GM21528 (cell line): ENCODE data around the gene BUB3.
A peak's percentile ranks its signal among the peaks of the same experiment; 100 is the strongest.

Experiments used
- ATAC-seq: cut with Tn5 transposase; IDR thresholded peaks from one replicate; pipeline ENCODE4 v1.9.1; 2021; ENCODE audit warnings: mild to moderate bottlenecking, moderate library complexity; ENCODE audit not compliant: unreplicated experiment, low FRiP score

The BUB3 gene, protein sequence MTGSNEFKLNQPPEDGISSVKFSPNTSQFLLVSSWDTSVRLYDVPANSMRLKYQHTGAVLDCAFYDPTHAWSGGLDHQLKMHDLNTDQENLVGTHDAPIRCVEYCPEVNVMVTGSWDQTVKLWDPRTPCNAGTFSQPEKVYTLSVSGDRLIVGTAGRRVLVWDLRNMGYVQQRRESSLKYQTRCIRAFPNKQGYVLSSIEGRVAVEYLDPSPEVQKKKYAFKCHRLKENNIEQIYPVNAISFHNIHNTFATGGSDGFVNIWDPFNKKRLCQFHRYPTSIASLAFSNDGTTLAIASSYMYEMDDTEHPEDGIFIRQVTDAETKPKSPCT

DNA sequence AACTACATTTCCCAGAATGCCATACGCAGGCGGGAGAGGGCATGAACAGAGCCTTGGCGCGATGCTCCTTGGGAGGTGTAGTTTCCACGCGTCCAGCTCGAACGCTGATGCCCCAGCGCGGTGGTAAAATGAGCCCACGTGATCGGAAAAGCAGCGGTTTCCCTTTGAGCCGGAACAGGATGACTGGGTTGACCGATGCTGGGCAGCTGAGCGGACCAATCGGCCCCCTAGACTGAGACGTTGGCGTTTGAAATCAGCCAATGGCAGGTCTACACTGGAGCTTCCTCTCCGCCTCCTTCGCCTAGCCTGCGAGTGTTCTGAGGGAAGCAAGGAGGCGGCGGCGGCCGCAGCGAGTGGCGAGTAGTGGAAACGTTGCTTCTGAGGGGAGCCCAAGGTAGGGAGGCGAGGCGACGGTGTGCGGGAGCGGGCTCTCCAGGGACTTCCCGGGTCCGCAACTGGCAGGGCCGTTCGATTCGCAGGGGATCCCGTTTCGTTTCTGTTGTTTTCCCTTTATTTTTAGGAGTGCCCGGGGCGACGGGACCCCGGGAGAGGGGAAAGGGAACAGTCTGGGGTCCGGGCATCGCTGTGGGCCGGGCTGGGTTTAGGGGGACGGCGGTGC lies at the start of gene BUB3:
Gene BUB3 (plus strand): TSS at position 311 of the 619 bp plus-strand sequence. CDS start 516 bp downstream, outside the sequence.
- ATAC-seq: peak; percentile 95

DNA sequence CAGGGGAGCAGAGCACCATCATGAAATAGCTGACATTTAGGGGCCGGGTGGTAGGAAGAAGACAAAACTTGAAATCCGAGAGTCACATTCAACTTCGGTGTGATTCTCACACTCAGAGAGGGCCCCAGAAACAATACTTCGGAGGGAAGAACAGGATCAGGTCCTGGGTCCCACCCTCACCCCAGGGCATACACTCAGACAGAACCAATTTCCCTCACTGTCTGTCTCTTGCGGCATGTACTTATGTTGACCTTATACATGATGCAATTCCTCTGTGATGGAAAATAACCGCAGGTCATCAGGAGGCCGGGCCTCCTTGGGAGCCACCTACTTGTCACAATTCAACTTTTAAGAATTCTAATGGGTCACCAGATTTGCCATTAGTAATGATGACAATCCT lies 44.7 kb upstream of the BUB3 start:
- no peak for ATAC-seq

DNA sequence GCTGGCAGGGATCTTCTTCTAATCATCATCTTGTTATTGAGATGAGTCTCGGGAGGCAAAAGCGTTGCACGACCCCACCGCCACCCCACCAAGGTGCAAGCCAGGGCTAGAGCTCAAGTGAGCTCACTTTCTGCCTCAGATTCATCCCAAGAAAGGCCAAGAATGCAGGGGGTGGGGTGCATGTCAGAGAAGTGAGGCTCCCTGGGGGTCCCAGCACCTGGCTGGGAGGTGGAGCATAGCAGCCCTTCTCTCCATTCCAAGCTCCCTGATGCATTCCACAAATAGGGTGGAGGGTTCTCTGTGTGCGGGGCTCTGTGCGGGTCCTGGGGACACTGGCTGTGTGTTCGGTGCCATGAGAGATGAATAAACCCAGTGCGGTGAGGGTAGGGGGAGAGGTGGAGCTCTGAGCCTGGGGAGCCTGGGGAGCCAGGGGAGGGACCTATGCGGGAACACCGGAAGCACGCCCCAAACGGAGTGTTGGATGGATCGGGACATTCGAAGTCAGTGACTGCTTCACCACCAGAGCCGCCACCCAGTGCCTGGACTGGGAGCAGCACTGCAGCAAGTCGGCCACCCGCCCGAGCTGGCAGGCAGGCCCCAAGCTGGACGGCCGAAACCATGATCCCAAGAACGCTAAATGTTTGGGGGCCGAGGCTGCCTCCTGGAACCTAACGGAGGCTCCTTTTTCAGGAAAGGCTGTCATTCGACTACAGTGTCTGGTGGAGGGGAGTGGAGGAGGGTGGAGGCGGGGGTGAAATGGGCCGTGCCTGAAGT lies 36.4 kb upstream of the BUB3 start:
- no peak for ATAC-seq

DNA sequence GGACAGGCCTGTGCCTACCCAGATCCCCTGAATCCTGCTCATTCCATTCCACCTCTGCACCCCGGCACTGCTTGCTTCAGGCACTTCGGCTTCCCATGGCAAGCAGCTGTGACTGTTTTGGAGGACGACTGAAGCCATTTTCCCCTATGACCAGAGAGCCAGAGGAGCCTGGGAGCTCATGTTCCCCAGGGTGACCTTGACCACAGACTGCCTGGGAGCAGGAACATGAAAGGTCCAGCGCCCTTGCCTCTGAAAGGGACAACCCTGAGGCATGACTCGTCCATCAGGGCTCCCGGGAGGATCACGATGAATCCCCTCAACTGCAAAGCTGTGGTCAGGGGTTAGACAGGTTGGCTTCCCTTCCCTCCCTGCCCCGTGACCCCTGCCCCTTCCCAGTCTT lies 35.1 kb upstream of the BUB3 start:
- no peak for ATAC-seq

DNA sequence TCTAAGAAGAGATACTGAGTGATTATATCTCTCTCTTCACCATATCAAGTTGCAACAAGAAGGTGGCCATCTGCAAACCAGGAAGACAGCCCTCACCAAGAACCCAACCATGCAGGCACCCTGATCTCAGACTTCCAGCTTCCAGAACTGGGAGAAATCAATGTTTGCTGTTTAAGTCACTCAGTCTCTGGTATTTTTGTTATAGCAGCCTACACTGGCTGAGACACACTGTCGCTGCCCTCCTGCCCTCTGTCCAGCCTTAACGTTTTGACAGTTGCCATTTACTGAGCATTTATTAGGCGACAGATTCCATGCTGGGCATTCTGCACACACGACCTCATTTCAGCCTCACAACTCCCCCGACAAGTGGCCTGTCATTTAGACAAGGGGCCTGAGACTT lies 28.0 kb upstream of the BUB3 start:
- ATAC-seq: no peak

DNA sequence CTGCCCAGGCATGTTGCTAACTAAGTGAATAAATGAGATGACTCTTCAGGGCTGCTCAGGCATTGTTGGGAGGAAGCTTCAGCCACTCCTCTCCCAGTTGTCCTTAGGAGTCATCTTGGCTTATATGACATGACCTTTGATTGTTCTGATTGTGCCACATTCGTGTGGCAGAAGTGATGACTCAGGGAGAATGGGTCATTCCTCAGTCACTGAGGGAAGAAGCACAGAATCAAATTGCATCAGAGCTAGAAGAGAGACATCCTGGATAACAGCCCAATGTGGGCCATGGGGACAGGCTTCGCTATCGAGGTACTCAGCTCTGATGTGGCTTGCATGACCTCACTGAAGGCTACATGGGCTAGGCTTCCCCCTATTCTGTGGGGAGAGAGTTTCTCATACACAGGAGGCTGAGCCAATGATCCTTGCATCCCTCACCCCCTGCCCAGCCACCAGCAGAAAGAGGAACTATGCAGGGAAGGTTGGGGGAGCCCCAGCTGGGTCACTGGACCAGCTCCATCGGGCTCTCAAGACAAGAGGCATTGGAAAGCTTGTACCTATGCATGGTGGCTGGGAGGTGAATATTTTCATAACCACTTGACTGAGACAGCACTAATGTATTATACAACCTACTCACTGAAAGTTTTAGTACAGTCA lies 24.5 kb upstream of the BUB3 start:
- ATAC-seq: no peak

DNA sequence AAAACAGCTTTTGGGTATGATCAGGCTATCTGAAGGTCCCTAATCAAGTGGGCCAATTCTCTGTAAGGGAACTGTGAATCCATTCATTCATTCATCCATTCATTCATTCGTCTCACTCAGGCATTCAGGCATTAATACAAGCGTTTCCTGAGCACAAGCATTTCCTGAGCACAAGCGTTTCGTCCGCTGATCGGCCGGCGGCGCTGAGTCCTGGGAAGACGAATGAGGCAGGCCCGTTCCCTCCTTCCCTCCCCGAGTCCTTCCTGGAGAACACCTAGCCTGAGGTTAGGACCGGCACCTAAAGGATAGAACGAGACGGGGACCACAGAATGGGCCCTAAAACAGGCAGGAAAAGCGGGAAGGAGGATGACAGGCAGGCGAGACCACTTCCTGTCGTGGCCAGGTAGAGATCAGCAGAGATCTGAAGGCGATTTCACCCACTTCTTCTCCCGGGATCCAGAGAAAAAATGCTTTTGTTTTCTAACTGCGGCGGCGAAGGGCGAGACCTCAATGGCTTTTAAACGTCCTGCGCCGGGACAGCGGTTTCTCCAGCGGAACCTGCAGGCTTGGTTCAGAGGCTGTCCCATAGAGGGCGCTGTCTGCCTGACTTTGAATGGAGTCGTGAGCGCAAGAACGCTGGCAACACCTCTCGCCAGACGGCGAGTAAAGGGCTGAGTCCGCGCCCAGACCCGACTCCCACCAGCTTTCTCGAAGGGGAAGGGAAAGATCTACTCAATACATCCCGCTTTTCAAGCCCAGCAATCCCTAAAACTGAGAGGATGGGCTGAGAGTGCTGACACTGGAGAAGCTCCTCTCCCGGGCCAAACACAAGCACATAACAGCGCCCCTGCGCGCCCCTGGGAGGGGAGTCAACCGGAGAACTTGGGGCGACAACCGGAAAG lies 21.4 kb upstream of the BUB3 start:
- ATAC-seq: no peak

DNA sequence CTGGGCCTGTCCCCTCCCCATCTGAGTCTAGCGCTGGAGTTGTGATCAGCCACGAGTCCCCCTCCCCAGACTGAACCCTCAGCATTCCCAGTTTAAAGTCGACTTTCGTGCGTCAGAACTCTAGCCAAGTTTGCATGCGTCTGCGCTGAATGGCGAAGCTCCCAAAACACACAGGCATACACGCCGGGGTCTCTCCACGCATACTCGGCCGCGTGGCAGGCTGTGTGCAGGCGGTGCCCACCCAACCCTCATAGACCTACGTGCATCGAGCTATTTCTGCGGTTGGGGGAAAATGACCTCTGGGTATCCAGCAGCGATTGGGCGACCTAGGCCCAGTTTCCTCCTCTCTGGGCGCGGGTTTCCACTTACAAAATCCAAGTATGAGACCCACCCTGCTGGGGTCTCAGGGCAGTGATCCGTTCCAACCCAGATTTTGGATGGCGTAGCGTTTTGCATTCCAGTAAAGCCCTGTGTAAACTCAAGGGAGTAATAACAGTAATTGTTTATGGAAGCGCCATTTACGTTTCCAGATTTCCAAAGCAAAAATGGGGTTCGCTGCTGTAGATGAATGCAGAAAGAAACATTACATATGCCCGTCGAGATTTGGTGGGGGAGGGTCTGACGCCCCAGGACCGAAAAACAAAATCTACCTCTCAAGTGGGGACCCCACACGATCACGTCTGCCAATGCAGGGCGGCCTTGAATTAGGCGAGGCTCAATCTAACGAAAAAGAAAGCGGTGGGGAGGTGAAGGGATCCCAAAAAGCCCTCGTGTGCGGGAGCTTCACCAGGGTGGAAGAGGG lies 20.5 kb upstream of the BUB3 start:
- no peak for ATAC-seq

DNA sequence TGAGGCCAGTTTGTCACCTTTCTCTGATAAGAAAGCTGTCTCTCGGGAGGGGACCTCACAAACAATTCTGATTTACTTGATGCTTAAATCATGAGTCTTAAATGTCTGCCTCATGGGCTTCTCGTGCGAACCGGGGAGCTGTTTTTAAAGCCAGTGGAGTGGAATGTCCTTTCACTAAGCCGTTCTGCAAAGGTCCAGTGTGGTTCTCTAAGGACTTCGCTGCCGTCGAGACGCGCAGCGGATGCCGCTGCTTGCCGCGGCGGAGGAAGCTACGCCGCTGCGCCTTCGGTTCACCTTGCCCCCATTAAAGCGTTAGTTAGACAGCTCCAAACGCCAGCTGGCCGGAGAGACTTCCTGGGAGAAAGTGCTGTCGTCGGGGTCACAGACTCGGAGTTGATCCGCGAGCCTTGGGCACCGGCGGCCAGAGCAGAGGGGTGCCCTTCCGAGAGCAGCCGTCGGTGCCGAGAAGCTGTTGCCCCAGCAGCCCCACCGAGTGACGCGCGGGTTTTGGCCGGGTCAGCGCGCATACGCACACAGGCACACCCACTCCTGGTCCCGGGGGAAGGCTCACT lies 19.8 kb upstream of the BUB3 start:
- no peak for ATAC-seq

DNA sequence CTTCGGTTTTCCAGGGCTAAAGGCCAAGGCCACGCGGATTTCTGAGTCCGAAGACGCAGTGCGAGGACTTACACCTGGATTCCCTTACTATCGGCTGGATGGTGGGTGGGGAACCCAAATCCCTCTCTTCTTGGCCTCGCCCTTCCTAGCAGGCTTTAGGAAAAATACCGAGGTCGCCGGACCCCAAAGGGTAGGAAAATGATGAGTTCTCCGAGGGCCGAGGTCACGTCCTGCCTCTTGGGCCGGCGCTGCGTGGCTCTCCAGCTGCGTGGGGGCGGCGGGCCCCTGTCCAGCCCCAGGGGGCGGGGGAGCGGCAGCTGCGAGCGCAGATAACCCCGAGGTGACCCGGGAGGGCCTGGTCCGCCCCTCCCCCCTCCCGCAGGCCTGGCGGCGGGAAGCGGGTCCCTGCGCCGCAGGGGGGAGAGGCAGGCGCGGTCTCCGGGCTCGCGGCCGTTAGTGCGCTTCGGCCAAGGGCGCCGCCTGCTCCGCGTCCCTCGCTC lies 19.2 kb upstream of the BUB3 start:
- ATAC-seq: no peak

DNA sequence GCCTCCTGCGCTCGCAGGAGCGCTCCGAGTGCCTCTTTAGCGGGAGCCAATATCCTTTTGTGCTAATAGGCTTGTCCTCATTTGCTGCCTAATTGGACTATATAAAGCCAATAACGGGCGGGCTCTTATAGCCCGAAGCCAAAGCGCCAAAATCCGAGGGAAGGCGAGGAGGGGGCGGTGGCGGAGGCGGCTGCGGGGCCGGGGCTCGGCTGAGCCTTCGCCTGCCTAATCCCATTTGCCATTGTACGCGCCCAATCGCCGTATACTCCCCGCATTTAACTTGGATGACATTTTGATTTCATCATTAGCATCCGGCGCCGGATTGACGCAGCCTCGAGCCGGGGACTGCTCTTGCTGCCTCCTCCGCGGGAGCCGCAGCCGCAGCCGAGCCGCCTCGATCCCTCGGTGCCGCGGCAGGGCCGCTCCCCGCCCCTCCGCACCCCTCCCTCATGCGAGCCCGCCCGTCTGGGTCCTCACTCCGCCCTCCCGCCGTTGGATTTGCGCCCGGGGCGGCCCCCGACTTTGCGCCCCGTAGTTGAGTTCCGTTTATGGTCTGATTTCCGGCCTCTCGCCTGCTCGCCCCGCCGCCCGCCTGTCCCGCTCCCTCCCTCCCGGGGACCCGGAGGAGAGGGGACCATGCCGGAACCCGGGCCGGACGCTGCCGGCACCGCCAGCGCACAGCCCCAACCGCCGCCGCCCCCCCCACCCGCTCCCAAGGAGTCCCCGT lies 18.6 kb upstream of the BUB3 start, which contains the start of gene HMX3:
Gene HMX3 (plus strand): TSS at position 556 of the 727 bp plus-strand sequence. CDS start 81 bp downstream, at position 637.
- no peak for ATAC-seq

DNA sequence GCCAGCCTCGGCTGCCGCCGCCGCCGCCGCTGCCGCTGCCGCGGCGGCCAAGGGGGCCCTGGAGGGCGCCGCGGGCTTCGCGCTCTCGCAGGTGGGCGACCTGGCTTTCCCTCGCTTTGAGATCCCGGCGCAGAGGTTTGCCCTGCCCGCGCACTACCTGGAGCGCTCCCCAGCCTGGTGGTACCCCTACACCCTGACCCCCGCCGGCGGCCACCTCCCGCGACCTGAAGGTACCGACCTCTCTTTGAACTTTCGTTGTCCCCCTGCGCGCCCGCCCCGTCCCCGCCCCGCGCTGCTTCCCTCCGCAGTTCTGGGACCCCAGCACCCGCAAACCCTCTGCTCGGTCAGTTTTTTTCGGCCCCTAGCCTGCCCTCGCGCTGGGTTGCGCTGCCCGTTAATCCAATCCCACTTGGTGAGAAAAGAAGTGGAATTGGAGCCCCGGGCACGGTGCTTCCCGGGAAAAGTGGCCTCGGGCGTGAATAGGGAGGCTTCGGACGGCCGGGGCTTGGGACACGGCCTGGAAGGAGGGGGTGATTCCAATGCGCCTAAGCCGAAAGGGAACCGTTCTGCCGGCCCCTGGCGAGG lies 17.9 kb upstream of the BUB3 start:
- no peak for ATAC-seq

DNA sequence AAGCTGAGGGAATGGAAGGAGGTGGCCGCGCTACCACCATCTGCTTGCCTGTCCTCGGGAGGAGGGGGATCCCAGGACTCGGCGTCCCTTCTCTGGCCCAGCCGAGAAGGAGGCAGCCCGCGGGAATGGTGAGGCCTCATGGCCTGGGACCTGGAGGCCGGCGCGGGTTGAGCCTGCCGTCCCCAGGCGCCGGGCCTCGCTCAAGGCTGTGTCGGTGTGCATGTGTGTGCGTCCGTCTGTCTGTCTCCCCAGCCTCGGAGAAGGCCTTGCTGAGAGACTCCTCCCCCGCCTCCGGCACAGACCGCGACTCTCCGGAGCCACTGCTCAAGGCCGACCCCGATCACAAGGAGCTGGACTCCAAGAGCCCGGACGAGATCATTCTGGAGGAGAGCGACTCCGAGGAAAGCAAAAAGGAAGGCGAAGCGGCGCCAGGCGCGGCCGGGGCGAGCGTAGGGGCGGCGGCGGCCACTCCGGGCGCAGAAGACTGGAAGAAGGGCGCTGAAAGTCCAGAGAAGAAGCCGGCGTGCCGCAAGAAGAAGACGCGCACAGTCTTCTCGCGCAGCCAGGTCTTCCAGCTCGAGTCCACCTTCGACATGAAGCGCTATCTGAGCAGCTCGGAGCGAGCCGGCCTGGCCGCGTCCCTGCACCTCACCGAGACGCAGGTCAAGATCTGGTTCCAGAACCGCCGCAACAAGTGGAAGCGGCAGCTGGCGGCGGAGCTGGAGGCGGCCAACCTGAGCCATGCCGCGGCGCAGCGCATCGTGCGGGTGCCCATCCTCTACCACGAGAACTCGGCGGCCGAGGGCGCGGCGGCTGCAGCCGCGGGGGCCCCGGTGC lies 17.2 kb upstream of the BUB3 start:
- ATAC-seq: no peak

DNA sequence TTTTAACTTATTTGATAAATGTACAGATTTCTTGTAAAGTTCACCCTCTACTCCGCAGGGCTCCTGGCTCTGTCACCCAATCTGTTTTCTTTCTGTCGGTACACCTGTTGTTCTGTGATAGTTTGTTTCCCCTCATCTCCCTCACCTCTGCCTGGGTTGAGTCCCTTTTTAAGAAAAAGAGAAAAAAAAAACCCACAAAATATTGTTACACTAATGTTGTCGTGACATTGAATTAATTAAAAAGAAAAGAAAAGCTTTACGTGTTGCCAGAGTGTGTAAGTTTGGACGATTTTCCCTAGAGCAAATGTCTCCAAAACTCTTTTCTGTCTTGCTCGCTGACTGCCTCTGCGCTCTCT lies 15.1 kb upstream of the BUB3 start:
- ATAC-seq: no peak

DNA sequence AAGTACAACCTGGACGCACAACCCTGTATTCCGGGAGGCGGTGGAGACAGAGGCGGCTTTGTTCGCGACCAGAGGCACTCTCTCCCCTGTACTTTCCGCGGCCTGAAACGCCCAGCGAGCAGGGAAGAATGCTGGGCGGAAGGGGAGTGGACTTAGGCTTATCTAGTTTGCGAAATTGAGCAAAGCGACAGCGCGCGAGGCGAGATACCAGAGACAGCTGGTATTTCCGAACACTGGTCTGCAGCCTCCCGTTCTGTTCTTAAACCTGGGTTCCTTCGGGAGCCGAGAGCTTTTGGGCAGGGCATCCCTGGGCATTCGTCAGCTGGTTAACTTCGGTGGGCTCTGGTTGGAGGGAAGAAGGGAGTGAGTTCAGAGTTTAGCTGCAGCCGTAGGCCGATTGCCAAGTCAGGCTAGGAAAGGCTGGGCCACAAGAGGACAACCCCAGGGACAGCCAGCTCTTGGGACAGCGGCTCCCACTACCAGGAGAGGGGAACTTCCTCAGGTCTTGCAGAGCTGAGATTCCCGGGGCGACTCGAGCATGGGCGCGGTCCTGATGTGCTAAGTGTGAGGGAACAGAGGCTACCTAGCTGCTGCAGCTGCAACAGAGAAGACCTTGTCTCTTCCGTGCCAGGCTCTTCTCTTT lies 14.6 kb upstream of the BUB3 start:
- no peak for ATAC-seq
